Bronchial epithelial cell (primary cell): ENCODE measurements around the gene CNTNAP2. TPM values are rescaled to one million over a fixed set of nuclear protein-coding genes. Genes with fewer than 3 reads are reported as not detected.

Experiments
- DNase-seq: peaks from one replicate; pipeline ENCODE4 v3.0.0-alpha.2; 2010; ENCODE audit warnings: low read depth
- FAIRE-seq: peaks from 2 replicates; lab custom pipeline; 2011; peaks lifted over from hg19 to GRCh38; lab: Jason Lieb, UNC
- H3K27me3 ChIP-seq: 2 replicates; pipeline ENCODE4 v1.5.1; 2011; ENCODE audit warnings: low read length; ENCODE audit not compliant: control insufficient read depth, insufficient read depth
- H3K36me3 ChIP-seq: 2 replicates; pipeline ENCODE4 v1.5.1; 2011; ENCODE audit warnings: low read length; ENCODE audit not compliant: control insufficient read depth, insufficient read depth
- H3K4me3 ChIP-seq: 2 replicates; pipeline ENCODE4 v1.5.1; 2011; ENCODE audit warnings: mild to moderate bottlenecking, low read depth, low read length, control low read depth
- CTCF ChIP-seq: IDR thresholded peaks from 2 replicates; pipeline ENCODE4 v1.5.1; 2011; ENCODE audit warnings: mild to moderate bottlenecking, moderate library complexity, low read length, control low read depth, inconsistent platforms; ENCODE audit not compliant: insufficient read depth, severe bottlenecking
- total RNA-seq: library from RNA; depleted of rRNA; stranded (reverse); fragments of >200 nt; gene quantifications from 2 replicates; pipeline ENCODE4 v1.2.1, GENCODE V29; 2014

Gene CNTNAP2
- total RNA-seq, 1 donor from 2014 or later, result 0.26 TPM

- peak; percentile 43 for FAIRE-seq
- no peak for TF ChIP-seq CTCF
- no peaks in the 10 kb centered on the region for H3K27me3 ChIP-seq
- no peak overlapping the region for H3K4me3 ChIP-seq
- H3K36me3 ChIP-seq, result no peaks in the 10 kb centered on the region
- DNase-seq, result no peak
Observed at GRCh38 chr7:148095066-148095465, 1978.5 kb downstream of the CNTNAP2 start.

GRCh38 chr7:148104136-148104716 is 1987.6 kb downstream of the CNTNAP2 start:
- Histone ChIP-seq H3K27me3 (no peaks in the 10 kb centered on the region), H3K4me3 (no peak overlapping the region), H3K36me3 (no peaks in the 10 kb centered on the region)
- FAIRE-seq, result no peak
- TF ChIP-seq CTCF, result no peak
- no peak for DNase-seq

GRCh38 chr7:148104924-148105323 is 1988.3 kb downstream of the CNTNAP2 start:
- Histone ChIP-seq H3K4me3 (no peak overlapping the region), H3K27me3 (no peaks in the 10 kb centered on the region), H3K36me3 (no peaks in the 10 kb centered on the region)
- TF ChIP-seq CTCF, result no peak
- DNase-seq, result no peak
- no peak for FAIRE-seq

GRCh38 chr7:148105853-148106252 is 1989.3 kb downstream of the CNTNAP2 start:
- Histone ChIP-seq H3K27me3 (no peaks in the 10 kb centered on the region), H3K36me3 (no peaks in the 10 kb centered on the region), H3K4me3 (no peak overlapping the region)
- no peak for DNase-seq
- TF ChIP-seq CTCF, result no peak
- FAIRE-seq, result no peak

- no peak for FAIRE-seq
Observed at GRCh38 chr7:148107443-148108127, 1991.0 kb downstream of the CNTNAP2 start.

More at GRCh38 chr7:148107443-148108127, 1991.0 kb downstream of the CNTNAP2 start:
- DNase-seq, result no peak
- Histone ChIP-seq H3K36me3 (no peaks in the 10 kb centered on the region), H3K4me3 (no peak overlapping the region), H3K27me3 (no peaks in the 10 kb centered on the region)
- no peak for TF ChIP-seq CTCF
